Measurements from ENCODE around the gene TNIP1.

The TNIP1 gene

DNA sequence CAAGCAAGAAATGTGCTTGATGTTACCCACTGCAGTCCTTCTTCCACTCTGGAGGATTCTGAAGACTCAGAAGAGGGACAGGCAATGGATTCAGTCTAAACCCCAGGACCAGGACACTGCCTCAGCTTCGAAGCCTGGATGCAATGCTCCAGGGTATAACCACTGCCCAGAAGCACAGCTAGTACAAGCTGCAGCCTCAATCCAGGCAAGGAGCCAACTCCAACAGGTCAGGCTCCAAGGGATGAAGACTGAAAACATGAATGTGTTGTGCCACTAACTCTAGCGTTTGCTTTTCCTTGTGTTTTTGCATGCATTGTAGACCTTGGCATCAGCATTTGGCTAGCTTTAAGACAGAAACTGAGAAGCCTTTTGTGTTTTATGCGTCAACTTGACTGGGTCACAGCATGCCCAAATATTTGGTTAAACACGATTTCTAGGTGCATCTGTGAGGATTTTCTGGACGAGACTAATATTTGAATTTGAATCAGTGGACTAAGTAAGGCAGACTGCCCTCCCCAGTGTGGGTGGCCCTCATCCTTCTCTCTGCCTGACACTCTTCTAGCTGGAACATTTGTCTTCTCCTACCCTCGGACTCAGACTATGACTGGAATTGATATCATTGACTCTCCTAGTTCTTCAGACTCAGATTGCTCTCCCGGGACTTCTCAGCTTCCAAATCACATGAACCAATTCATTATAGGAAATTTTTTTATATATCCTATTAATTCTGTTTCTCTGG lies 81.0 kb downstream of the TNIP1 start:
- DNase-seq (ENCODE audit: low read depth) = no peak

DNA sequence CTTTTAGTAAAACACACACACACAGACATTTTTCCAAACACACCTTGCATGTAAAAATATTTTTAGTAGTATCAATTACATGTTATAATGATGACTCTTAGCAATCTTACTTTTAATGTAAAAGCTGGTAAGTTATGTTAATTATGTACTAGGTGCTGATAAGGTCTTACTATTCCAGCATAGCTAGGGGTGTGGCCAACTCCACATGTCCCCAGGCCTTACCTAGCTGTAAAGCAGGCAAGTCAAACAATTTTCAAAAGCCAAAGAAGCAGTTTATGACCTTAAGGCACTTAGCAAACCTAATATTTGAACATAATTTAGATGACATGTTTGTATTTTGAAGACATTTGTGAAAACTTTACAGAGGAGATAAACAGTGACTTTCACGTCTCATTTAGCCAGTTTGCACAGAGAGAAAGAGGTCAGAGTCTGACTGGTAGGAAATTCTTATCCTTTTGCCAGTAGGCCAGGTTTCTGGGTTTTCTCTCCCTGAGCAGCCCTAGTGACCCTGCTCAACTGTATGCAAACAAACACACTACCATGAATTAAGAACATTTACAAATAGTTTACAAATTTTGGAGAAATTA lies 86.9 kb downstream of the TNIP1 start:
- no peak for DNase-seq (ENCODE audit: low read depth)

GRCh38 chr5:150993422-150993821 lies 87.4 kb downstream of the TNIP1 start:
- DNase-seq (ENCODE audit: low read depth) = no peak

GRCh38 chr5:150992705-150993104 lies 88.1 kb downstream of the TNIP1 start:
- no peak for DNase-seq (ENCODE audit: low read depth)

DNA sequence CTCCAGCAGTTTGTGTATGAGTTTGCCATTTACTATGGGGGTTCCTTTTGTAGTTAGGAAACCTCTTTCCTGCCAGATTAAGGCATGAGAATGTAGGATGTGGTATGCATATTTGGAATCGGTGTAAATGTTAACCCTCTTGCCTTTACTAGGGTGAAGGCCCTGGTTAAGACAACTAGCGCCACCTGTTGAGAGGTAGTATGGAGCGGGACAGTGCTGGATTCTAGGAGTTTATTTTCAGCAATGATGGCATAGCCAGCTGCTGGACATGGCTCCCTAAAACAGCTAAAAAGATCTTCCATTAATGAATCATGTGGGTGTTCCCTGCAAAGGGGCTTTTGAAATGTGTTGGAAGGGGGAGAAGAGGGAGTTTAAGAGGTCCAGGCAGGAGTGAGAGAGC lies 91.1 kb downstream of the TNIP1 start:
- DNase-seq (ENCODE audit: low read depth) = no peak

DNA sequence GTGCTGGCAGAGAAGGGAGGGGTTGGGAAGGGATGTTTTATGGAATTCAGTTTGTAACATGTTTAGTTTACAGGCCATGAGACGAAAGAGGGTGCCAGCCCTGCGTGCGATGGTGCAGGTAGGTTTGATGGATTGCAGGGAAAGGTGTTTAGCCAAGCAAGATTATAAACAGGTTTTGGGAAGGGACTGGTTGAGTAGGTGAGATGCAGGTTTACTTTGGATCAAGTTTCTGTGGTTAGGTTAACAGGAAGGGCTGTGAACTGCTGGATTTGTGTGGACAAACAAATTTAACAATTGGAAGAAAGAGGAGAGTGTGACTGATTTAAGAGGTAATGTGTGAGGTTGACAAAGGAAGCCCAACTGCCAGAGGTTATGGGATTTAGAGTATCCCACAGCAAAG lies 93.1 kb downstream of the TNIP1 start:
- no peak for DNase-seq (ENCODE audit: low read depth)
